GM18517 (cell line): ENCODE measurements around the gene NPR1.
"Not testable (repeated sequence)": the region's sequence is repeated elsewhere in the genome, so short reads cannot be mapped to it uniquely, and the experiment has no call there.

ENCODE experiments used
- ATAC-seq: cut with Tn5 transposase; IDR thresholded peaks from one replicate; pipeline ENCODE4 v1.9.1; 2021; ENCODE audit warnings: mild to moderate bottlenecking, moderate library complexity; ENCODE audit not compliant: unreplicated experiment

Gene NPR1

DNA sequence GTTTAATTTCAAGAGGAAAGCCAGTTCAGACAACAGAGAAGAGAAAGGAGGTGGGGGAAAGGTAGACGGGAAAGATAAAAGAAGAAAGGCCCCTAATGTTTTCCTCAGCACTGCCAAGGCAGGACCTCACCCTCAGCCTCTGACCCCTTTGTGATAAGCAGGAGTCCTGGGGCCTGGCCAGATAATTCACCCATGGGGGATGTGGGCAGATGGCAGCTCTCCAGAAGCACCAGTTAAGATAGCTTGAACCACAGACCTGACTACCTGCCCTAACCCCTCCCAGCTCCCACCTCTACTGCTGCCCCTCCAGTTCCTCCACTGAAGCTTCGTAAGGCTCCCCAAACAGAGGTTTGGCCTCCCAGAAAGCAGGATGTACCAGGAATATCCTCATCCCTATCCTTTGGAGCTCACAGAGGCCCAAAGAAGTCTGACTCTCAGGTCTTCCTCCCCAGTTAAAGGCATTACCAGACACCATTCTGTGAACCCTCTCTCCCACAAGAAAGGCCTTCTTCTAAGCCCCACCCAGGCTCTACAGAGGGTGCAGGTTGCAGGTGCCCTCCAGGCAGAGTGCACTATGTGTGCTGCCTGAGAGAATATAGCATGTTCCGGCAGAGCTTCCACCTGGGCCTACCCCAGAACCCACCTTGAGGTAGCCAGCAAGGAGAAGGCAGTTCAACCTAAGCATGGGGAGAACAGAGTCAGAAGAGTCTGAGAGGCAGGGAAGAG, 29.2 kb upstream of the NPR1 start:
- ATAC-seq = no peak

DNA sequence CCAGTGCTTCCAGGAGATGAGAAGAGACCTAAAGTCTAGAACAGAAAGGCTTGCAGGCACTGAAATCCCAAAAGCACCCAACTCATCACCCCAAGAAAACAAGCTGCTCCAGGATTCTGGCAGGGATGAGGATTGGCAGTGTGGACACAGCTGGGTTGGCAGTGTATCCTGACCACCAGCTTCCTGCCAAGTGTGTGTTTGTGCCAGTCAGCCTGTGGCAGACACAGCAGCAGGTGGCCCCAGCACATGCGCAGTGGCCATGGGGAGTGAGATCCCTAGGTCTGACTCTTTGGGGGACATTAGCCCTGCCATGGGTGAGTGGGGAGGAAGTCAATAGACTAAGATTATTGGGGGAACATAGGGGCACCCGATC, 28.6 kb upstream of the NPR1 start:
- no peak for ATAC-seq

DNA sequence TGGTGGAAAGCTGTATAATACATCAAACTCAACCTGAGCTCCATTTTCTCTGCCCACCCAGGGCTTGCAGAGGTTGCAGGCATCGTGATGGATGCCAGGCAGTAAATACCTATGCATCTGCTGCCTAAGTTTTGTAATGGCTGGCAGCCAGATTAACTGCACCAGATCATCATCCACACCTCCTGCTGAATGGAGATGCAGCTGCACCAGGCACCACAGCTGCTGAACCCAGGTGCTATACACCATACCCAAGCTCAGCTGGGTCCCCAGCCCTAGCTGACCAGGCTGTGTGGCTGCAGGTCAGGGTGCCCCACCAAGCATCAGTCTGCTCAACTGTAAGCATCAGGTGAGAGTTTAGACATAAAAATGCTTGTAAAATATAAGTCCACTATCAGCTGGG, 26.7 kb upstream of the NPR1 start:
- no peak for ATAC-seq

DNA sequence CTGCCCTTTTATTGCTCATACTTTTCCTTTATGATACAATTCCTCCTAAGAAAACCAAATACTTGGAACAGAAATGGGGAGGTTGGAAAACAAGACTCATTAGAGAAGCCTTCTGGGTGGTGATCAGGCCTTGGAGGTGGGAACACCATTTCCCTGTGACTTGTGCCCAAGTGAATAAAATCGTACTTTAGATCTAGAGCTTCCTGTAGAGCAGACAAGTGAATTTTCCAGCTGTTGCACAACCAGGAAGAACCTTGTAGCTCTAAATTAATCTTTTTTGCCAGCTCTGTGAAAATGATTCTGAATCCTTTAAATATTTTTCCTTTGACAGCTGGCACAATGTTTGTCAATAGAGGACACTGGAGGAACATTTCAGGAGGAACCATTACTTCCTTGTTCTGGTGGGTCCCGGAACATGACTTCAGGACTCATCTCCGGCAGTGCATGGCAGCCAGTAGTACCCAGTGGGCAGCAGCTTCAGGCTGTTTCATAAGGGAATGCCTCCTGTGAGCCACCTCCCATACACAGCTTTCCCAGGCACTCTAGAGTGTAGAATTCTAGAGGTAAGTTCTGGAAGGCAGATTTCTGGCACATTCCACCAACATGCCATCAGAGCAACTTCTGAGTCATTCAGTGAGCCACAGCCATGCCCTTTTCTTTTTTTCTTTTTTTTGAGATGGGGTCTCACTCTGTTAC, 25.5 kb upstream of the NPR1 start:
- no peak for ATAC-seq

DNA sequence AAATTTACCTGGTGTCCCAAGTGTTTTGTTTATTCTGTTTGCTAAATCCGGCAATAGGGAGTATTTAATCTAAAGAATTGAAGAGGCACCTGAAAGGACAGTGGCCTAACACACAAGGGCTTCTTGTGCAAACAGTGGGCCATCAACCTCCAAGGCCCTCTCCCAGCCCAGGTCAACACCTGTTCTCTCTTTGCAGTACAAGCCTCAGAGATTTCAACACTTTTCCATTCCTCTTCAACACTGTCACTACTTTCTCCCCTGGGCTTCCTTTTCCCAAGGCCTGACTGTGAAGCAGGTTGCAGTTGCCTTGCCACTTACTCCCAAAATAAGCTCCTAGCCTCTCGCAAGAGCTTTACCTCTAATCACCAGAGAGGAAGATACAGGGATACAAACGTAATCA, 23.2 kb upstream of the NPR1 start:
- no peak for ATAC-seq

DNA sequence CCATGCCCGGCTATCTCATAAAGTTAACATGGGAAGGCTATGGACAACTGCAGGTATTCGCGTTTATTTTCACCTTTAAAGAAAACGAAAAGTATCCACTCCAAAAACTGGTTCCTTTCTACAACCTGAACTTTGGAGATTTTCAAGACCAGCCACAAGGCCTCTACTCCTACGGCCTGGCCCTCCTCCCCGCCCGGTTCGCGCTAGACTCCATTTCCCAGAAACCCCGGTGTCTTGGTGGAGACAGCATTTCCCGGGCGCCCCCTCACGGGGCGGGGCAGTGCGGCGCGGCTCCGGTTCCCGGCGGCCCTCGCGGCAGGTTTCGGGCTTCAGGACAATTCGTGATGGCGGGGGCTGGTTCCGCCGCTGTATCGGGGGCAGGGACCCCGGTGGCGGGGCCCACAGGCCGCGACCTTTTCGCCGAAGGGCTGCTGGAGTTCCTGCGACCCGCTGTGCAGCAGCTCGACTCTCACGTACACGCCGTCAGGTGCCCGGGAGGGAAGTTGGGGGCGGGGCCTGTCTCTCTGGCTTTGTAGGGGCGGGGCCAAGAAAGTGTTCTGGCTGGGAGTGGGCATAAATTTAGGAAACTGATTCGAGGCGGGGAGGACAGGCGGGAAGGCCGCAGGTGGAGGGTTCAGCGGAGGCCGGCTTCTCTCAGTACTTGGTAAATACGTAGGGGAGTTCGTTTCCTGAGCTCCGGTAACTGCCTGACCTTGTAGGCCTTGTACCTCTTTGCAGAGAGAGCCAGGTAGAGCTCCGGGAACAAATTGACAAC, 19.9 kb upstream of the NPR1 start, which contains the start of gene SNAPIN:
TSS of gene SNAPIN (plus strand) at position 304 of the 775 bp plus-strand sequence. CDS start at position 345, 41 bp downstream.
- peak; percentile 83 for ATAC-seq

DNA sequence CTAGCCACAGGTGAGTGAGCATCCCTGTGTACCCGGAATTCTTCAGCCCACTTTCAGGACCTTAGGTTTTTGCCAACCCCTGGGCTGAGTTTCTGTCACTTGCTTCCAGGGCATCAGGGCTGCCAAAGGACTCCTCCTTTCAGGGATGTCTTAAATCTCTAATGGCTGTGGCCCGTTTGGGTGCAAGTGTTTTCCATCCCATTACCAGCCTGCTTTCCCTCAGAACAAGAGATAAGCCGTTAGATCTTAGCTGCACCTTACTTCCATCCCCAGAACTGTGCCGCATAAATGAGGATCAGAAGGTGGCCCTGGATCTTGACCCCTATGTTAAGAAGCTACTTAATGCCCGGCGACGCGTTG, 19.3 kb upstream of the NPR1 start:
- ATAC-seq = no peak

DNA sequence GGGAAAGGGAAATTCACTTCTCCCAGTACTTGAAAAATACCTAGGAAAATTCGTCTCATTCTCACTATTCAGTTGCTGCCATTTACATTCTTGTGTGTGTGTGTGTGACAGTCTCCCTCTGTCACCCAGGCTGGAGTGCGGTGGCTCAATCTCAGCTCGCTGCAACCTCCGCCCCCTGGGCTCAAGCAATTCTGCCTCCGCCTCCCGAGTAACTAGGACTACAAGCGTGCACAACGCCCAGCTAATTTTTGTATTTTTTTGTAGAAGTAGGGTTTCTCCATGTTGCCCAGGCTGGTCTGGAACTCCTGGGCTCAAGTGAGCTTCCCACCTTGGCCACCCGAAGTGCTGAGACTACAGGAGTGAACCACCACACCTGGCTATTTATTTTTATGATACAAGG, 18.8 kb upstream of the NPR1 start:
- no peak for ATAC-seq

DNA sequence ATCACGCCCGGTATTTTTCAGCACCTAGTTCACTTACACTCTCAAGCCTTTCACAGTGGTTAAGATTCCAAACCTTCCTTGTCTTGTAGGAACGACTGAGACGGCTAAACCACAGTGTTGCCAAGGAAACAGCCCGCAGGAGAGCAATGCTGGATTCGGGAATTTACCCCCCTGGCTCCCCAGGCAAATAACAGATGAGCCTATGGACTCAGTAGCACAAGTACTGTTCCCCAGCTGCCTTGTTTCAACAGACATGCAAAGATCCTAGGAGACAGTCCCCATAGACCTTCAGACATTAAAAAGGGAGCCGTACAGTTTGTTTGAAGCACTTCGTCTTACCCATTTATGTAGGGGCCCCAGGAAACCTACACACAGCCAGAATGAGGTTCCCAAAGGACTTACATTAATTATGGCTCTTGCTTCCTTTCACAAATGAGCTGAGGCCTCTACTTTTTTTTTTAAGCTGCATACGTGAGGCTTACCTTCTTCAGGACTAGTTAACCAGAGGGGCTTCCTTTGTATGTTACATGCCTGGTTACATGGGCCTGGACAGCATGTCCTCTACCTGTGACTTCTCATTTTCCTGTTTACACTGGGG, 17.3 kb upstream of the NPR1 start:
- no peak for ATAC-seq

DNA sequence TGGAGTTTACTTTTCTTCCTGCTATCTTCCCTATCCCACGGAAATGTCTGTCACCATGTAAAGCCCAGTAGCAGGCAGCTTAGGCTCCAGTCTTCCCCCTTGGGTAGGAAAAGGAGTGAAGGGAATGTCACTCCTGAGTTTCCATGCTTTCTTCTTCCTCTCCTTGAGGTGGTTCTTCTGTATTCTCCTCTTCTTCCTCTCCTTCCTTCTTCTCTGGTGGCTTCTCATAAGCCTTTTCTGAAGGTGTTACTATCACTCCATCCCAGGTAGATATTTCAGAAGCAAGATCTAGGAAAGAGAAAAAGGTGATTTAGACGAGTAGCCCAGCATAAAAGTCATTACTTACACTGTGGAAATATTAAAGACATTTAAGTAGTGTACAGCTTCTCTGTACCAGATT, 16.2 kb upstream of the NPR1 start:
- ATAC-seq = no peak

DNA sequence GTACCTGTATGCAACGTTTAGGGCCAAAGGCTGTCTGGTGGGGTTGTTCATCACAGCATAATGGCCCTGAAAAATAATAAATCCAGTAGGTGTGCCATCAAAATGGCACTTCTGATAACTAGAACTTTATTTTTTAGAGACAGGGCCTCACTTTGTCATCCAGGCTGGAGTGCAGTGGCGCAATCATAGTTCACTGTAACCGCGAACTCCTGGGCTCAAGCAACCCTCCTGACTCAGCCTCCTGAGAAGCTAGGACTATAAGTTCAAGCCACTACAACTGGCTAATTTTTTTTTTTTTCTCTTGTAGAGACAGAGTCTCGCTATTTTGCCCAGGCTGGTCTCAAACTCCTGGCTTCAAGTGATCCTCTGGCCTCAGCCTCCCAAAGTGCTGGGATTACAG, 15.3 kb upstream of the NPR1 start:
- no peak for ATAC-seq

DNA sequence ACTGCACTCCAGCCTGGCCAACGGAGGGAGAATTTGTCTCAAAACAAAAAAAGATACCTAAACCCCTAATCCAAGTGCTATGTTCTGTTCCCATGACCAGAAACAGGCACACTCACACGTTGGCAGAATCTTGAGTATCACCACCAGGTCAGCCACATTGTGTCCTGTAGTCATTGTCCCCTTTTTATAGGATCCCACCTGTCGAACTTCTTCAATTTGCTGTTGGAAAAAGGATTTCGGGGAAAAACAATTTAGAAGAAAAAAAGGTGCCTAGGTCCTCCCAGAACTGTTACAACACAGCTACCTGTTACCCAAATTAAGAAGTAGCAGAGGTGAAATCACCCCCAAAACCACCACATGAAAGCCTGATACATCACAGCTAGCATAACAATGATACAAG, 11.0 kb upstream of the NPR1 start:
- ATAC-seq = no peak

DNA sequence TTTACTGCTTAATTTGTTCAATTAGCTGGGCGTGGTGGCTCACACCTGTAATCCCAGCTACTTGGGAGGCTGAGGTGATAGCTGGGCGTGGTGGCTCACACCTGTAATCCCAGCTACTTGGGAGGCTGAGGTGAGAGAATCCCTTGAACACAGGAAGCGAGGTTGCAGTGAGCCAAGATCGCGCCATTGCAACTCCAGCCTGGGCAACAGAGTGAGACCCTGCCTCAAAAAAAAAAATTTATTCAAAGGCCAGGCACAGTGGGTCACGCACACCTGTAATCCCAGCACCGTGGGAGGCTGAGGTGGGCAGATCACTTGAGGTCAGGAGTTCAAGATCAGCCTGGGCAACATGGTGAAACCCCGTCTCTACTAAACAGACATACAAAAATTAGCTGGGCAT, 9.8 kb upstream of the NPR1 start:
- ATAC-seq = not testable (repeated sequence)

DNA sequence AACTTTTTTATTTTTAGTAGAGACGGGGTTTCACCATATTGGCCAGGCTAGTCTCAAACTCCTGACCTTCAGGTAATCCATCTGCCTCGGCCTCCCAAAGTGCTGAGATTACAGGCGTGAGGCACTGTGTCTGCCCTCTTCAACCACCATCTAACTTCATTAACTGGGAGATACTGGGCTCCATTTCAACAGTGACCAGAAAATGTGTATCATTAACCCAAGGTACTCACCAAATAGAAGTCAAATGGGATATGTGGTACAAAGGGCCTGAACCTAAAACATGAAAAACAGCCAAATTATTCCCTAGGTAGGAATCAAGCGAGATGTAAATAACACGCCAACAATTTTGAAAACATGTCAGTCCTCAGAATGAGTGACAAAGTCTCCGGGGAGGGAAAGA, 8.9 kb upstream of the NPR1 start:
- ATAC-seq = no peak

DNA sequence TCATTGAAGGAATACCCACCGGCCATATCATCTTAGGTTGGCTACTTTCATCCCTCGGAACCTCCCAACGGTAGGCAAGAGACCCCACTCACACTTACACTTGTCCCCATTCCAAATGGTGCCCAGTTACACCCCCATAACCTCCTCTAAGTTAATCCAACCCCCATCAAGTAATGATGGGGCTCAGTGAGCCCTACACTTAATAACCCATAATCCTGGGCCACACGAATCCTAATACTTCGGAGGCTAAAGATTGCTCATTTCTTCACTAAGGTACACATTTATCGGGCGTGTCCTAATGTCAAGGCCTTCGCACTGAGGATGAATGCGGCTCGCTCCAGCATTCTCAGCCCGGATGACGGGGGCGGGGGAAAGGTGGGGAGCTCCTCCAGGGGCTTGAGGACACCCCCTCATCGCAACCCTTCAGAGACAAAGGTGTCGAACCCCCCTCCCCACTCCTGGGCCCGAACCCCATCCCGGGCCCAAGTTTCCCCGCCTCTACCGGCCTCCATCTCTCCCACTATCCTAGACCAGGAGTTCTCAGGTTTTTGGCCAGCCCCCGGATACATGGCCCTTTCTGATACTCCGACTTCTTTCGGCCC, 8.1 kb upstream of the NPR1 start:
- ATAC-seq = no peak

DNA sequence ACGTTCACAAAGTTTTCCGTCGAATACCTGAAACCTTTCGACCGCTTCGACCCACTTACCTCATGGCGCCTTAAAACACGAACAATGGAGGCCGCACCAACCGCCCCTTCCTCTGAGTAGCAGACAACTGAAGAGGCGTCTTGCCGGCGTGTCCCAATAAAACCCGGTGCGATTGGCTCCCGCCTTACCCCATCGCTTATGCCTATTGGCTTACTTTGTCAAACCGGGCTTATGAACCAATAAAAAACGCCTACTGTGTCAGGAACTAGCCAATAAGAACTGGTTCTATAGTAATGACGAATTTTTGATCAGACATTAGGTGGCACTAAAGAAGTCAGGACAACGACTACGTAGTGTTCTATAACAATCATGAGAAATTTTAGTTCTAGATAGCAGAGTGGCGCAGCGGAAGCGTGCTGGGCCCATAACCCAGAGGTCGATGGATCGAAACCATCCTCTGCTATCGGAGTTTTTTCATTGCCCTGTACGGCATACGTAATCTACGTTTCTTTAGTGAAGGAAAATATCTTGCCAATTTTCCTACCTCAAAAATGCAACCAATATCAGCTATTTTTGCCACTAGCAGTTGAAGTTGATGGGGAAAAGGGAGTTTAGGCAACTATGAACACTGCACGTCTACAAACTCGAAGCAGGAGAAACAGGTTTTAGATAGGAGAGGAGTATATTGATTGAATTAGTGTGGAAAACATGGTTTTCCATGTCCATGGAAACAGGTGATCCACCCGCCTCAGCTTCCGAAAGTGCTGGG, 7.4 kb upstream of the NPR1 start, which contains the start of gene ILF2:
TSS of gene ILF2 (minus strand) at position 135 of the 769 bp plus-strand sequence. CDS start at position 64, 71 bp downstream.
- peak; percentile 96 for ATAC-seq

DNA sequence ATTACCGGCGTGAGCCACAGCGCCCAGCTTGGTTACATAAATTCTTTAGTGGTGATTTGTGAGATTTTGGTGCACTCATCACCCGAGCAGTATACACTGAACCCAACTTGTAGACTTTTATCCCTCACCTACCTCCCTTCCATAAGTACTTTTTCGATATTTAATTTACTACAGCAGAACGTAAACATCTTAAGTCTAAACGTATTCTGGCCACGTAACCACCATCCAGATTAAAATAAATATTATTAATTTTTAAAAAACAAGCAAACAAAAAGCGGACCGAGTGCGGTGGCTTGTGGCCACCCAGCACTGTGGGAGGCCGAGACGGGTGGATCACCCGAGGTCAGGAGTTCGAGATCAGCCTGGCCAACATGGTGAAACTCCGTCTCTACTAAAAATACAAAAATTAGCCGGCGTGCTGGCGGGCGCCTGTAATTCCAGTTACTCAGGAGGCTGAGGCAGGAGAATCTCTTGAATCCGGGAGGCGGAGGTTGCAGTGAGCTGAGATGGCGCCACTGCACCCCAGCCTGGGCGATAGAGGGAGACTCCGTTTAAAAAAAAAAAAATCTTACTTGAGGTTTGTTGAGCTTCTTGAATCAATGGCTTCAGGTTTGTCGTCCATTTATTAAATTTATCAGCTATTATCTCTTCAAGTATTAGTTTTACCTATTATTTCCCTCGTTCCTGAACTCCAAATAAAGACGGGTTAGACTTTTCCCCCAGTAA, 6.7 kb upstream of the NPR1 start:
- not testable (repeated sequence) for ATAC-seq

DNA sequence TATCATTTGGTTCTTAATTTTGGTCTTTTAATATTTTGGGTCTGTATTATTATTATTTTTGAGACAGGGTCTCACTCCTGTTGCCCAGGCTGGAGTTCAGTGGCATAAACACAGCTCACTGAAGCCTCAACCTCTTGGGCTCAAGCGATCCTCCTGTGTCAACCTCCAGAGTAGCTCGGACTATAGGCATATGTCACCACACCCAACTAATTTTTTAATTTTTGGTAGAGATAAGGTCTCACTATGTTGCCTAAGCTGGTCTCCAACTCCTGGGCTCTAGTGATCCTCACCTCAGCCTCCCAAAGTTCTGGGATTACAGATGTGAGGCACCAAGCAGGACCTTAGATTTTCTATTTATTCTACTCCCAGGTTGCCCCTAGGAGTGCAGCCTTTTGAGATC, 5.0 kb upstream of the NPR1 start:
- no peak for ATAC-seq

DNA sequence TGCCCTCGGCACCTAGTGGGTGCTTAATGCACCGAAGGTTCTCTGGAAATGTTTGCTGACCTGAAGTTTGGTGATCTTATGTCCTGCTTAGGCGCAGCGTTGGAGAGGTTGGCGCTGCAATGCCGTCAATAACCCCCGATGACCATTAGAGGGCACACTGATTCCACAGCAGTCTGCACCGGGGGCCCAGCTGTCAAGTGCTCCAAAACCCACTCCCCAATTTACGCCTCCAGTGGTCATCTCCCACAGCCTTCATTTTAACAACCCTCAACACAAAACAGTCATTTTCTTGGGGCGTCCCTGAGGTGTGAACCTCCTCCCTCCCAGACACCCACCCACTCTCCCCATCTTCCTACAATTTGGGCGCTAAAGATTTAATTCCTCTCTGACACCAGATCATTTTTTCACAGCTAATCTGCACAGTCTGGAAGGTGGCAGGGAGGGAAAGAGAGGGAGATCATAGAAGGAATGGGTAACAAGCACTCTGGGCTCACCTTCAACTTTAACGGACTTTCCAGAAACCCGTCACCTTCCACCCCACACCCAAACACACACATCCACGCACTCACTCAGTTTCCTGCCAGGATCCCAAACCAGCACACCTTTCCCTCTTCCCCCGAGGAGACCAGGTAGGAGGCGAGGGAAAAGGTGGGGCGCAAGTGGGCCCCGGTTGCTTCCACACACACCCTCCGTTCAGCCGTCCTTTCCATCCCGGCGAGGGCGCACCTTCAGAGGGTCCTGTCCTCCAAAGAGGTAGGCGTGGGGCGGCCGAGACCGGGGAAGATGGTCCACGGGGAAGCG, 570 bp upstream of the NPR1 start:
- no peak for ATAC-seq
